Natural killer cell (primary cell): ENCODE measurements around the gene LETMD1. TPM values are rescaled to one million over a fixed set of nuclear protein-coding genes. Genes with fewer than 3 reads are reported as not detected.

Experiments
- ATAC-seq, 3 donors: fragments of 150-1000 bp in 2 of 3; fragments of 200-7000 bp in 1 of 3; cut with Tn5 transposase; 1 replicate in 1 of 3; 2 replicates in 2 of 3; pipeline ENCODE4 v1.10.0; 2021; ENCODE audit warnings: mild to moderate bottlenecking in 2 of 3, moderate library complexity in 2 of 3
- DNase-seq, 2 donors: peaks; one replicate each; pipeline versions ENCODE4 v3.0.0 to v3.0.0-alpha.2; 2013 to 2021; ENCODE audit warnings: mixed read lengths in 1 of 2
- H3K27ac ChIP-seq: one replicate; pipeline ENCODE4 v1.5.1; 2013; ENCODE audit warnings: mild to moderate bottlenecking, low read length
- H3K27me3 ChIP-seq: one replicate; pipeline ENCODE4 v1.6.1; 2013; ENCODE audit warnings: low read length; ENCODE audit not compliant: control insufficient read depth, insufficient read depth
- H3K36me3 ChIP-seq: one replicate; pipeline ENCODE4 v1.6.1; 2013; ENCODE audit warnings: low read length; ENCODE audit not compliant: control insufficient read depth, insufficient read depth
- H3K4me1 ChIP-seq: one replicate; pipeline ENCODE4 v1.6.1; 2013; ENCODE audit warnings: low read length; ENCODE audit not compliant: control insufficient read depth, insufficient read depth
- H3K4me3 ChIP-seq: one replicate; pipeline ENCODE4 v1.5.1; 2013; ENCODE audit warnings: low read length
- H3K9me3 ChIP-seq: one replicate; pipeline ENCODE4 v1.6.1; 2013; ENCODE audit warnings: low read length; ENCODE audit not compliant: control insufficient read depth, insufficient read depth
- H3K27ac Mint-ChIP-seq, 2 donors: one replicate each; pipeline ENCODE4 v1.8.0; 2022; ENCODE audit warnings: mild to moderate bottlenecking in 2 of 2, mixed read lengths in 2 of 2, moderate library complexity in 1 of 2
- H3K27me3 Mint-ChIP-seq, 2 donors: one replicate each; pipeline ENCODE4 v1.8.0; 2022; ENCODE audit warnings: low read depth in 2 of 2, mixed read lengths in 2 of 2
- H3K36me3 Mint-ChIP-seq: one replicate; pipeline ENCODE4 v1.8.0; 2022; ENCODE audit warnings: mixed read lengths
- H3K4me1 Mint-ChIP-seq, 2 donors: one replicate each; pipeline ENCODE4 v1.8.0; 2022; ENCODE audit warnings: mixed read lengths in 2 of 2
- H3K4me3 Mint-ChIP-seq: one replicate; pipeline ENCODE4 v1.8.0; 2022; ENCODE audit warnings: mild to moderate bottlenecking, moderate library complexity, mixed read lengths
- H3K9me3 Mint-ChIP-seq, 2 donors: one replicate each; pipeline ENCODE4 v1.8.0; 2022; ENCODE audit warnings: mixed read lengths in 2 of 2
- WGBS: methylation state at CpG from one replicate; pipeline ENCODE4 v1.1.7; 2013; ENCODE audit warnings: missing lambda C conversion rate; ENCODE audit not compliant: insufficient coverage; 5-methylcytosine and 5-hydroxymethylcytosine counted together
- intact Hi-C: fragments of 100-400 bp; cut with micrococcal nuclease; formaldehyde crosslinking; loops from one replicate; pipeline ENCODE4 v1.14.2; 2022
- total RNA-seq, 4 donors: library from RNA; stranded (reverse); fragments of 120-200 nt in 1 of 4; gene quantifications; one replicate each; pipeline versions ENCODE4 v1.2.3 to v1.2.4, GENCODE V29; 2013 to 2022
- TF ChIP-seq, protein P1 (sequence below): fragments of 200-600 bp; IDR thresholded peaks from one replicate; pipeline ENCODE4 v1.8.0; 2022; ENCODE audit warnings: antibody characterized with exemption

Gene LETMD1
- total RNA-seq, 3 donors from 2014 or later (not counting 1 experiment from before 2014, with no cell fraction given) = 57.1 to 71.8 (median 58.2) TPM

DNA sequence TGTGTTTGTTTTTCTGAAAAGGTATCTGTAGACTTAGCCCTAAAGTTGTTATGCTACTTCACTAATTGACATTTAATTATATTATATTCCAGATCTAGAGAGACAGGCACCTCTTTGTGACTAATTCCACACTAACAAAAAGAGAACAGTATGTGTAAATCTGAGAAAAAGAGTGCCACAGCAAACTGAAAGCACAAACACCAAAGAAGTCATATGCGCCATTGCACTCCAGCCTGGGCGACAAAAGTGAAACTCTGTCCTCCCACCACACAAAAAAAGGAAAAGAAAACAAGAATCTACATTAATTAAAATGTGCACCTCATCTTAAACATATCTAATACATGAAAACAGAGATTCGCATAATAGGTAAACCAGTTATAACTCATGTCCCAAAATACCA, 39.7 kb downstream of the LETMD1 start:
- Mint-ChIP-seq H3K4me3 (no peak overlapping the region), H3K9me3 (no peaks in the 10 kb centered on the region), H3K27me3 (no peaks in the 10 kb centered on the region), H3K4me1 (peaks cover 1 to 15% of the 10 kb centered on the region in 2 donors), H3K27ac (no peak overlapping the region), H3K36me3 (no peaks in the 10 kb centered on the region)
- Histone ChIP-seq H3K27ac (no peak overlapping the region), H3K27me3 (no peaks in the 10 kb centered on the region), H3K36me3 (no peaks in the 10 kb centered on the region), H3K9me3 (no peaks in the 10 kb centered on the region), H3K4me1 (peaks cover 7% of the 10 kb centered on the region), H3K4me3 (no peak overlapping the region)
- intact Hi-C loops = no loop called here
- TF ChIP-seq, protein P1, sequence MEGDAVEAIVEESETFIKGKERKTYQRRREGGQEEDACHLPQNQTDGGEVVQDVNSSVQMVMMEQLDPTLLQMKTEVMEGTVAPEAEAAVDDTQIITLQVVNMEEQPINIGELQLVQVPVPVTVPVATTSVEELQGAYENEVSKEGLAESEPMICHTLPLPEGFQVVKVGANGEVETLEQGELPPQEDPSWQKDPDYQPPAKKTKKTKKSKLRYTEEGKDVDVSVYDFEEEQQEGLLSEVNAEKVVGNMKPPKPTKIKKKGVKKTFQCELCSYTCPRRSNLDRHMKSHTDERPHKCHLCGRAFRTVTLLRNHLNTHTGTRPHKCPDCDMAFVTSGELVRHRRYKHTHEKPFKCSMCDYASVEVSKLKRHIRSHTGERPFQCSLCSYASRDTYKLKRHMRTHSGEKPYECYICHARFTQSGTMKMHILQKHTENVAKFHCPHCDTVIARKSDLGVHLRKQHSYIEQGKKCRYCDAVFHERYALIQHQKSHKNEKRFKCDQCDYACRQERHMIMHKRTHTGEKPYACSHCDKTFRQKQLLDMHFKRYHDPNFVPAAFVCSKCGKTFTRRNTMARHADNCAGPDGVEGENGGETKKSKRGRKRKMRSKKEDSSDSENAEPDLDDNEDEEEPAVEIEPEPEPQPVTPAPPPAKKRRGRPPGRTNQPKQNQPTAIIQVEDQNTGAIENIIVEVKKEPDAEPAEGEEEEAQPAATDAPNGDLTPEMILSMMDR = no peak
- 70% methylated on average over 2 of the region's 3 CpGs for WGBS
- DNase-seq (no peak), ATAC-seq (no peak)

DNA sequence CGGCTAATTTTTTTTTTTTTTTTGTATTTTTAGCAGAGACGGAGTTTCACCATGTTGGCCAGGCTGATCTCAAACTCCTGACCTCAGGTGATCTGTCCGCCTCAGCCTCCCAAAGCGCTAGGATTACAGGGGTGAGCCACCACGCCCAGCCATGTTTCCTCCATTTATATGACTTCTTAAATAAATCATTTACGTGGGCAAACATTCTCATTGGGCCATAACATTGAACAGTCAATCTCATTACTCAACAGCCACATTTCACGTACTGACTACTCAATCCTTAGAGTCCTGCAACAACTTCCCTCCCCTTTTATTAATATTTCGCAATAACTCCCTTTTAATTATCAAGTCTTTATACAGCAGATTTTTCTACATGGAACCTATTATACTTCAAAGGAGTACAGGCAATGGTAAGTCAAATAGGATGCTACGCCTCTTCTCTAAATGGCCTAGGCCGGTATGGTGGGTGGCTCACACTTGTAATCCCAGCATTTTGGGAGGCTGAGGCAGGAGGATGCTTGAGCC, 42.6 kb downstream of the LETMD1 start:
- Mint-ChIP-seq H3K9me3 (no peaks in the 10 kb centered on the region), H3K27ac (no peak overlapping the region), H3K36me3 (peaks cover 1% of the 10 kb centered on the region), H3K4me3 (no peak overlapping the region), H3K4me1 (no peaks in the 10 kb centered on the region), H3K27me3 (no peaks in the 10 kb centered on the region)
- H3K27me3 ChIP-seq = no peaks in the 10 kb centered on the region
- H3K9me3 ChIP-seq = no peaks in the 10 kb centered on the region
- intact Hi-C loops = no loop called here
- ATAC-seq (no peak), DNase-seq (no peak)
- H3K27ac ChIP-seq = no peak overlapping the region
- no peaks in the 10 kb centered on the region for H3K4me1 ChIP-seq
- WGBS = 96% methylated on average over 10 of the region's 10 CpGs
- no peak overlapping the region for H3K4me3 ChIP-seq
- TF ChIP-seq, protein P1 = no peak
- H3K36me3 ChIP-seq = peaks cover 17% of the 10 kb centered on the region

DNA sequence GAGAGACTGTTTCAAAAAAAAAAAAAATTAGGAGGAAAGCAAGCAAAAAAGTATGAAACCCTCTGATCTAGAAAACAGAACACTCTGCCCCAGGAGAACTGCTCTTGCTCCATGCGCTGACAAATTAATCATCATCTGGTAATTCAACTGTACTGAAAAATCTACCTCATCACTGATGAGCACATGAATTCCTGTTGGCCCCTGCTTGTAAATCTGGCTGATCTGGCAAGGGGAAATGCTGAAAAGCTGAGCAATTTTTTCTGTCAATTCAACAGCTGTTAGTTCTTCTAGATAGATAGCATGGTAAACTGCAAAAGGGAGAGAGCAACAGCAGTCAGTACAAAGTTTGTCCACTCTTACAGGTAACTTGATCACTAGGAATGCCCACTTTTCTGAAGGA, 50.5 kb downstream of the LETMD1 start:
- Histone ChIP-seq H3K27me3 (no peaks in the 10 kb centered on the region), H3K36me3 (peaks cover 76% of the 10 kb centered on the region)

More for the DNA sequence above, 50.5 kb downstream of the LETMD1 start:
- Mint-ChIP-seq H3K36me3 (peaks cover 5% of the 10 kb centered on the region), H3K4me1 (no peaks in the 10 kb centered on the region), H3K4me3 (no peak overlapping the region), H3K27ac (no peak overlapping the region), H3K27me3 (no peaks in the 10 kb centered on the region), H3K9me3 (no peaks in the 10 kb centered on the region)
- Histone ChIP-seq H3K9me3 (no peaks in the 10 kb centered on the region), H3K4me1 (no peaks in the 10 kb centered on the region), H3K27ac (no peak overlapping the region), H3K4me3 (no peak overlapping the region)
- TF ChIP-seq, protein P1 = no peak
- intact Hi-C loops = no loop called here
- DNase-seq (no peak), ATAC-seq (no peak)
- WGBS = 50% methylated on average over 1 of the region's 1 CpG
